Activated naive CD4-positive, alpha-beta T cell (primary cell): ENCODE data around the gene NDFIP1.
"Not testable (repeated sequence)": the region's sequence is repeated elsewhere in the genome, so short reads cannot be mapped to it uniquely, and the experiment has no call there.

Experiments used
- DNase-seq, 4 experiments: peaks; one replicate each; lab custom pipeline; 2025; lab: John Stamatoyannopoulos, UW

NDFIP1 gene

GRCh38 chr5:142154449-142154841 is 45.9 kb downstream of the NDFIP1 start:
- not testable (repeated sequence) for DNase-seq

- no peak for DNase-seq
These were observed 48.4 kb downstream of the NDFIP1 start for GRCh38 chr5:142156839-142157463.

GRCh38 chr5:142159354-142159753 is 50.8 kb downstream of the NDFIP1 start:
- DNase-seq = no peak

- no peak for DNase-seq
These were observed 55.7 kb downstream of the NDFIP1 start for GRCh38 chr5:142164315-142164714.

- no peak for DNase-seq
These were observed 58.2 kb downstream of the NDFIP1 start for GRCh38 chr5:142166754-142167153.

GRCh38 chr5:142167458-142167857 is 58.9 kb downstream of the NDFIP1 start:
- no peak for DNase-seq

- no peak for DNase-seq
These were observed 59.8 kb downstream of the NDFIP1 start for GRCh38 chr5:142168365-142168764.

- no peak for DNase-seq
These were observed 61.8 kb downstream of the NDFIP1 start for GRCh38 chr5:142170254-142170953.

- no peak for DNase-seq
These were observed 62.7 kb downstream of the NDFIP1 start for GRCh38 chr5:142171270-142171669.

GRCh38 chr5:142175039-142175438 is 66.5 kb downstream of the NDFIP1 start:
- no peak for DNase-seq

GRCh38 chr5:142175461-142176142 is 67.0 kb downstream of the NDFIP1 start:
- DNase-seq = no peak

GRCh38 chr5:142176255-142176654 is 67.7 kb downstream of the NDFIP1 start:
- no peak for DNase-seq

- no peak for DNase-seq
These were observed 70.1 kb downstream of the NDFIP1 start for GRCh38 chr5:142178651-142179050.

GRCh38 chr5:142179776-142180387 is 71.3 kb downstream of the NDFIP1 start:
- no peak for DNase-seq

GRCh38 chr5:142181096-142181495 is 72.5 kb downstream of the NDFIP1 start:
- DNase-seq = no peak

- DNase-seq = no peak
These were observed 73.1 kb downstream of the NDFIP1 start for GRCh38 chr5:142181547-142182163.

- no peak for DNase-seq
These were observed 74.3 kb downstream of the NDFIP1 start for GRCh38 chr5:142182840-142183239.

GRCh38 chr5:142183561-142183960 is 75.0 kb downstream of the NDFIP1 start:
- DNase-seq = no peak

GRCh38 chr5:142184988-142185387 is 76.4 kb downstream of the NDFIP1 start:
- no peak for DNase-seq

- no peak for DNase-seq
These were observed 77.9 kb downstream of the NDFIP1 start for GRCh38 chr5:142186514-142186856.

- no peak for DNase-seq
These were observed 78.4 kb downstream of the NDFIP1 start for GRCh38 chr5:142186857-142187594.

GRCh38 chr5:142188691-142189090 is 80.1 kb downstream of the NDFIP1 start:
- DNase-seq = not testable (repeated sequence)
